Measurements from ENCODE around the gene FKBP14.
"Not testable (repeated sequence)": the region's sequence is repeated elsewhere in the genome, so short reads cannot be mapped to it uniquely, and the experiment has no call there.

FKBP14 gene

GRCh38 chr7:29989257-29989995 is 37.1 kb downstream of the FKBP14 start, which contains the start of gene SCRN1:
Gene SCRN1 (minus strand): TSS chr7:29989801. CDS start chr7:29969067, 20,734 bp downstream.
- DNase-seq: peak; percentile 51

- peak; percentile 37 for DNase-seq
Measured at GRCh38 chr7:29988424-29989256, 37.9 kb downstream of the FKBP14 start.

GRCh38 chr7:29987811-29988317 is 38.6 kb downstream of the FKBP14 start:
- no peak for DNase-seq

GRCh38 chr7:29987083-29987482 is 39.4 kb downstream of the FKBP14 start:
- no peak for DNase-seq

- no peak for DNase-seq
Measured at GRCh38 chr7:29980151-29980550, 46.4 kb downstream of the FKBP14 start.

GRCh38 chr7:29977886-29978651 is 48.4 kb downstream of the FKBP14 start:
- no peak for DNase-seq

GRCh38 chr7:29976673-29977415 is 49.7 kb downstream of the FKBP14 start:
- no peak for DNase-seq

- DNase-seq: no peak
Measured at GRCh38 chr7:29976266-29976665, 50.2 kb downstream of the FKBP14 start.

GRCh38 chr7:29975561-29975960 is 50.9 kb downstream of the FKBP14 start:
- DNase-seq: no peak

GRCh38 chr7:29974286-29974685 is 52.2 kb downstream of the FKBP14 start:
- no peak for DNase-seq

GRCh38 chr7:29972315-29972669 is 54.2 kb downstream of the FKBP14 start:
- DNase-seq: no peak

GRCh38 chr7:29971566-29972314 is 54.8 kb downstream of the FKBP14 start:
- no peak for DNase-seq

- DNase-seq: no peak
Measured at GRCh38 chr7:29970158-29970557, 56.3 kb downstream of the FKBP14 start.

GRCh38 chr7:29969738-29970137 is 56.8 kb downstream of the FKBP14 start:
- DNase-seq: no peak

- DNase-seq: no peak
Measured at GRCh38 chr7:29968683-29969395, 57.7 kb downstream of the FKBP14 start.

- DNase-seq: no peak
Measured at GRCh38 chr7:29965030-29965429, 61.5 kb downstream of the FKBP14 start.

- no peak for DNase-seq
Measured at GRCh38 chr7:29962035-29962434, 64.5 kb downstream of the FKBP14 start.

- not testable (repeated sequence) for DNase-seq
Measured at GRCh38 chr7:29961611-29962010, 64.9 kb downstream of the FKBP14 start.
